22Rv1 (cell line): ENCODE data around the gene ZSCAN16.

ENCODE experiments used
- CTCF ChIP-seq: fragments of 450-650 bp; IDR thresholded peaks from 2 replicates; pipeline ENCODE4 v1.5.1; 2017; ENCODE audit warnings: mild to moderate bottlenecking
- ZFX ChIP-seq: fragments of 450-650 bp; IDR thresholded peaks from 2 replicates; pipeline ENCODE4 v1.6.1; 2017; ENCODE audit warnings: antibody characterized with exemption, borderline replicate concordance

GRCh38 chr6:28152531-28152930, 28.1 kb downstream of the ZSCAN16 start:
- TF ChIP-seq CTCF (no peak), ZFX (no peak)
